ENCODE data around the gene PHYKPL.

GRCh38 chr5:178274781-178275537 is 42.4 kb upstream of the PHYKPL start:
- TF ChIP-seq CTCF (IDR thresholded peaks at IDR 0.05) (no peak), POLR2A (IDR thresholded peaks at IDR 0.05) (no peak)
